Lung (tissue), 12 donors: ENCODE data around the gene PIM3. TPM values are rescaled to one million over a fixed set of nuclear protein-coding genes. Genes with fewer than 3 reads are reported as not detected.

Experiments used
- ATAC-seq: fragments of 200-7000 bp; cut with Tn5 transposase; one replicate; pipeline ENCODE4 v1.9.1; 2020; ENCODE audit warnings: moderate number of reproducible peaks; ENCODE audit not compliant: insufficient read depth, low FRiP score
- DNase-seq, 3 donors: peaks; one replicate each; pipeline ENCODE4 v3.0.0-alpha.2; 2013 to 2017
- H3K27ac ChIP-seq, 2 donors: one replicate each; pipeline ENCODE4 v1.5.1; 2013; ENCODE audit warnings: mild to moderate bottlenecking in 2 of 2, moderate library complexity in 2 of 2, control low read depth in 1 of 2, inconsistent platforms in 1 of 2, low read depth in 1 of 2, low read length in 1 of 2
- H3K27me3 ChIP-seq, 3 donors: one replicate each; pipeline ENCODE4 v1.5.1; 2013; ENCODE audit warnings: low read length in 2 of 3; ENCODE audit not compliant: control insufficient read depth in 3 of 3, insufficient read depth in 3 of 3
- H3K36me3 ChIP-seq, 4 donors: one replicate each; pipeline ENCODE4 v1.5.1; 2013; ENCODE audit warnings: low read length in 4 of 4, mild to moderate bottlenecking in 1 of 4, moderate library complexity in 1 of 4; ENCODE audit not compliant: control insufficient read depth in 4 of 4, insufficient read depth in 4 of 4
- H3K4me1 ChIP-seq, 5 donors: one replicate each; pipeline ENCODE4 v1.5.1; 2013; ENCODE audit warnings: low read length in 5 of 5, mild to moderate bottlenecking in 2 of 5, moderate library complexity in 1 of 5; ENCODE audit not compliant: control insufficient read depth in 5 of 5, insufficient read depth in 5 of 5
- H3K4me3 ChIP-seq: one replicate; pipeline ENCODE4 v1.5.1; 2013; ENCODE audit warnings: mild to moderate bottlenecking, control low read depth, moderate library complexity
- H3K9ac ChIP-seq, 2 donors: one replicate each; pipeline ENCODE4 v1.5.1; 2013; ENCODE audit warnings: low read length in 2 of 2, control low read depth in 1 of 2; ENCODE audit not compliant: insufficient read depth in 1 of 2
- H3K9me3 ChIP-seq, 4 donors: one replicate each; pipeline ENCODE4 v1.5.1; 2013; ENCODE audit warnings: low read length in 3 of 4, mild to moderate bottlenecking in 1 of 4, moderate library complexity in 1 of 4; ENCODE audit not compliant: control insufficient read depth in 4 of 4, insufficient read depth in 3 of 4
- CTCF ChIP-seq: IDR thresholded peaks from 2 replicates; pipeline ENCODE4 v1.5.1; 2012; ENCODE audit warnings: mild to moderate bottlenecking; ENCODE audit errors: control extremely low read depth, extremely low read depth
- WGBS, 2 donors: extraction: QIAGEN DNeasy Blood & Tissue Kit; methylation state at CpG; one replicate each; pipeline ENCODE4 v1.1.7; 2013; 5-methylcytosine and 5-hydroxymethylcytosine counted together
- polyA plus RNA-seq, 2 donors: library from polyadenylated mRNA; stranded (reverse); fragments of 200-250 nt; gene quantifications; one replicate each; pipeline ENCODE4 v1.2.1, GENCODE V29; 2013
- total RNA-seq, 2 donors: library from RNA; depleted of rRNA in 1 of 2; stranded (reverse); fragments of >200 nt in 1 of 2; gene quantifications; one replicate each; pipeline ENCODE4 v1.2.1, GENCODE V29; 2014 to 2021
- donor health status: control.
- donor health status: control.
- donor health status: Bipolar disorder and iron deficiency.
- donor health status: healthy.
- donor health status: DM: yes; HTN: yes; CAD: no.

PIM3 gene
- total and polyA plus RNA-seq, 4 donors = 99.0 to 238 (median 132) TPM

- peak; percentile 72 for TF ChIP-seq CTCF
- Histone ChIP-seq H3K9me3 (no peaks in the 10 kb centered on the region), H3K27ac (peak overlapping the region in 1 of 2 donors; percentile 58), H3K4me1 (peaks cover 0 to 10% (median 0%) of the 10 kb centered on the region in 5 donors), H3K4me3 (no peak overlapping the region), H3K9ac (no peak overlapping the region), H3K36me3 (peaks cover 0 to 3% (median 0%) of the 10 kb centered on the region in 4 donors), H3K27me3 (no peaks in the 10 kb centered on the region)
- 38% methylated on average over 14 of the region's 14 CpGs for whole genome bisulfite sequencing, 2 donors
- peak; percentile 64 to 80 (median 70) for DNase-seq
- ATAC-seq = peak; percentile 28
Observed at GRCh38 chr22:49930596-49931412, 29.8 kb upstream of the PIM3 start.

- Histone ChIP-seq H3K27me3 (no peaks in the 10 kb centered on the region), H3K27ac (peak overlapping the region; percentile 98 to 99), H3K9me3 (no peaks in the 10 kb centered on the region), H3K4me1 (peaks cover 2 to 19% (median 15%) of the 10 kb centered on the region in 5 donors), H3K9ac (no peak overlapping the region), H3K4me3 (no peak overlapping the region), H3K36me3 (no peaks in the 10 kb centered on the region)
- no peak for ATAC-seq
- TF ChIP-seq CTCF = no peak
- no peak for DNase-seq
- 68 to 83% methylated on average over 21 to 27 of the region's 27 CpGs for WGBS, 2 donors
Observed at GRCh38 chr22:49933236-49934159, 27.1 kb upstream of the PIM3 start.

DNA sequence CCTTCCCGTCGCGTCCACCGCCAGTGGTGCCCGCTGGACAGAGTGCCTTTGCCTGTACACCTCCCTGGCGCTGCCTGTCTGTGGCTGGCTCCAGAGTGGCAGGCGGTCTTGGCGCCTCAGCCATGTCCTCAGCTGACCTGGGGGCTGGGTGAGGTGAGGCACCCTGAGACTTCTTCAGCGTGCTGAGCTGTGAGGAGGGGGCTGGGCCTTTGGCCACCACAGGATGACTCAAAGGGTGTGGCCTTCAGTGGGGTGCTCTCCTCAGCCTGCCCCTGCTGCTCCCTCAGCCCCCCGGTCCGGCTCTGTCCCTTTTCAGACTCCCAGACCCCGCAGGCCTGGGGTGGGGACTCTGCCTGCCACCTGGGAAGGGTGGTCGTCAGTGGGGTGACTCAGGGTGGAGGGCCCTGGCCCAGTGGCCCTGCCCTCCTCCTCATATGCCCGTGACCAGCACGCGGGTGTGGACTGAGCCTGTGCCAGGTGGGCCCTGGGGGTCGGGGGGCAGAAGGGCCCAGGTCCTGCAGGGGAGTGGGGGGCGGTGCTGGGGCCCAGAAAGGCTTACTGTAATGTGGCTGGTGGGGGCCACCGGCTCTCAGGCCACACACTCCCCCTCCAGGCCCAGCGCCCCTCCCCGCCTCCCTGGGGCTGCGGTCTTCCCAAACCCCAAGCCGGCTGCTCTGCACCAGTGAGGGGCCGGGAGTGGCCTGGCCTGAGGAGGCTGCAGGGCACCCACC lies 26.2 kb upstream of the PIM3 start:
- peak; percentile 13 for ATAC-seq
- H3K9ac ChIP-seq = no peak overlapping the region

More for the DNA sequence above, 26.2 kb upstream of the PIM3 start:
- H3K4me3 ChIP-seq = peak overlapping the region; percentile 50
- H3K36me3 ChIP-seq = no peaks in the 10 kb centered on the region
- H3K9me3 ChIP-seq = no peaks in the 10 kb centered on the region
- peaks cover 2 to 24% (median 17%) of the 10 kb centered on the region in 5 donors for H3K4me1 ChIP-seq
- no peaks in the 10 kb centered on the region for H3K27me3 ChIP-seq
- DNase-seq = no peak
- H3K27ac ChIP-seq = peak overlapping the region; percentile 98 to 99
- WGBS, 2 donors = 26 to 34% methylated on average over 19 to 24 of the region's 24 CpGs
- no peak for TF ChIP-seq CTCF
